Tibial artery (tissue), 4 donors: ENCODE measurements around the gene ZNF268.
"Not testable (repeated sequence)": the region's sequence is repeated elsewhere in the genome, so short reads cannot be mapped to it uniquely, and the experiment has no call there.

Source experiments
- DNase-seq, 2 donors: peaks; one replicate each; pipeline ENCODE4 v3.0.0-alpha.2; 2019
- H3K27ac ChIP-seq, 2 donors: fragments of 200-600 bp; sonication (generic) in 1 of 2; 1 replicate in 1 of 2; 2 replicates in 1 of 2; pipeline ENCODE4 v1.5.1; 2018 to 2019; ENCODE audit warnings: mild to moderate bottlenecking in 1 of 2
- H3K27me3 ChIP-seq, 2 donors: fragments of 200-600 bp; sonication (generic) in 1 of 2; one replicate each; pipeline versions ENCODE4 v1.5.1 to v1.6.0; 2016 to 2019
- H3K36me3 ChIP-seq, 3 donors: fragments of 200-600 bp; sonication (generic) in 2 of 3; one replicate each; pipeline ENCODE4 v1.5.1; 2016 to 2019; ENCODE audit warnings: mild to moderate bottlenecking in 2 of 3
- H3K4me1 ChIP-seq, 4 donors: fragments of 200-600 bp; sonication (generic) in 2 of 4; 1 replicate in 3 of 4; 2 replicates in 1 of 4; pipeline ENCODE4 v1.5.1; 2016 to 2019
- H3K4me3 ChIP-seq, 2 donors: fragments of 200-600 bp; sonication (generic) in 1 of 2; 1 replicate in 1 of 2; 2 replicates in 1 of 2; pipeline ENCODE4 v1.5.1; 2018 to 2019; ENCODE audit warnings: mild to moderate bottlenecking in 2 of 2
- H3K9me3 ChIP-seq, 3 donors: fragments of 200-600 bp; sonication (generic) in 1 of 3; one replicate each; pipeline ENCODE4 v1.5.1; 2016 to 2019
- intact Hi-C: fragments of 100-400 bp; cut with DNase I; formaldehyde crosslinking; loops from one replicate; pipeline ENCODE4 v1.15.0; 2023; ENCODE audit warnings: low total_unique reads
- TF ChIP-seq, protein P1 (sequence below), 2 experiments: fragments of 200-600 bp in 1 of 2; fragments of 450-650 bp in 1 of 2; IDR thresholded peaks; one replicate each; pipeline ENCODE4 v1.5.1; 2017 to 2019; ENCODE audit warnings: antibody characterized with exemption in 2 of 2, mild to moderate bottlenecking in 1 of 2, moderate library complexity in 1 of 2

ZNF268 gene

GRCh38 chr12:133235401-133236112, 54.3 kb downstream of the ZNF268 start, which contains the start of gene ANHX:
Gene ANHX (minus strand): TSS chr12:133235877. CDS start chr12:133234356, 1,521 bp downstream.
- DNase-seq: peak in 1 of 2 donors; percentile 53

GRCh38 chr12:133236144-133236543, 54.8 kb downstream of the ZNF268 start:
- Histone ChIP-seq H3K4me1 (no peaks in the 10 kb centered on the region), H3K36me3 (no peaks in the 10 kb centered on the region), H3K27me3 (peaks cover 0 to 15% of the 10 kb centered on the region in 2 donors), H3K27ac (no peak overlapping the region), H3K4me3 (no peak overlapping the region), H3K9me3 (peaks cover 0 to 19% (median 3%) of the 10 kb centered on the region in 3 donors)
- peak in 1 of 2 donors; percentile 23 for DNase-seq
- TF ChIP-seq, protein P1, sequence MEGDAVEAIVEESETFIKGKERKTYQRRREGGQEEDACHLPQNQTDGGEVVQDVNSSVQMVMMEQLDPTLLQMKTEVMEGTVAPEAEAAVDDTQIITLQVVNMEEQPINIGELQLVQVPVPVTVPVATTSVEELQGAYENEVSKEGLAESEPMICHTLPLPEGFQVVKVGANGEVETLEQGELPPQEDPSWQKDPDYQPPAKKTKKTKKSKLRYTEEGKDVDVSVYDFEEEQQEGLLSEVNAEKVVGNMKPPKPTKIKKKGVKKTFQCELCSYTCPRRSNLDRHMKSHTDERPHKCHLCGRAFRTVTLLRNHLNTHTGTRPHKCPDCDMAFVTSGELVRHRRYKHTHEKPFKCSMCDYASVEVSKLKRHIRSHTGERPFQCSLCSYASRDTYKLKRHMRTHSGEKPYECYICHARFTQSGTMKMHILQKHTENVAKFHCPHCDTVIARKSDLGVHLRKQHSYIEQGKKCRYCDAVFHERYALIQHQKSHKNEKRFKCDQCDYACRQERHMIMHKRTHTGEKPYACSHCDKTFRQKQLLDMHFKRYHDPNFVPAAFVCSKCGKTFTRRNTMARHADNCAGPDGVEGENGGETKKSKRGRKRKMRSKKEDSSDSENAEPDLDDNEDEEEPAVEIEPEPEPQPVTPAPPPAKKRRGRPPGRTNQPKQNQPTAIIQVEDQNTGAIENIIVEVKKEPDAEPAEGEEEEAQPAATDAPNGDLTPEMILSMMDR (IDR thresholded peaks at IDR 0.05): no peak
- intact Hi-C loops: no loop called here

More at GRCh38 chr12:133235401-133236112, 54.3 kb downstream of the ZNF268 start, which contains the start of gene ANHX:
- H3K27me3 ChIP-seq: peaks cover 0 to 15% of the 10 kb centered on the region in 2 donors
- H3K9me3 ChIP-seq: peaks cover 0 to 19% (median 4%) of the 10 kb centered on the region in 3 donors
- intact Hi-C loops: no loop called here
- TF ChIP-seq, protein P1 (IDR thresholded peaks at IDR 0.05): no peak
- no peaks in the 10 kb centered on the region for H3K36me3 ChIP-seq
- no peaks in the 10 kb centered on the region for H3K4me1 ChIP-seq
- H3K27ac ChIP-seq: no peak within 1 kb of the TSS
- no peak within 1 kb of the TSS for H3K4me3 ChIP-seq

- Histone ChIP-seq H3K36me3 (no peaks in the 10 kb centered on the region), H3K27ac (no peak overlapping the region), H3K4me1 (no peaks in the 10 kb centered on the region), H3K4me3 (no peak overlapping the region), H3K9me3 (peaks cover 0 to 19% (median 0%) of the 10 kb centered on the region in 3 donors), H3K27me3 (peaks cover 0 to 15% of the 10 kb centered on the region in 2 donors)
- TF ChIP-seq, protein P1 (IDR thresholded peaks at IDR 0.05): no peak
- intact Hi-C loops: no loop called here
- peak in 1 of 2 donors; percentile 13 for DNase-seq
These were observed 55.3 kb downstream of the ZNF268 start for GRCh38 chr12:133236556-133236955.

DNA sequence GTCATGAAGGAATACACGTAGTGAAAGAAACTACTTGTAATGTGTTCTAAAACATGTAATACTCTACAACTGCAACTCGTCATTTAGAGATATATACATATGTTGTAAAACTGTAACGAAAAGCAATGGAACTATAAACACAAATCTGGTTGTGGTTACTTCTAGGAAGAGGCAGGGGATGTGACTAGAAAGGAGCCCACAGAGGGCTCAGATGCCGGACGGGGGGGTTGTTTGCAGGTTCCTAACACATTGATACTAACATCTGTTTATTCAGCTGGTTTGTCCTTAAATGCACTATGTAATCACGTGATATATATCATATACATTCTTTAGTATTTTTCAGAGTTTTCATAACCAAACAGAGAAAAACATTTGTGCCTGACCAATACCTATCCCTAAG, 70.4 kb downstream of the ZNF268 start:
- Histone ChIP-seq H3K27ac (no peak overlapping the region), H3K4me1 (no peaks in the 10 kb centered on the region)
- TF ChIP-seq, protein P1 (IDR thresholded peaks at IDR 0.05): no peak

DNA sequence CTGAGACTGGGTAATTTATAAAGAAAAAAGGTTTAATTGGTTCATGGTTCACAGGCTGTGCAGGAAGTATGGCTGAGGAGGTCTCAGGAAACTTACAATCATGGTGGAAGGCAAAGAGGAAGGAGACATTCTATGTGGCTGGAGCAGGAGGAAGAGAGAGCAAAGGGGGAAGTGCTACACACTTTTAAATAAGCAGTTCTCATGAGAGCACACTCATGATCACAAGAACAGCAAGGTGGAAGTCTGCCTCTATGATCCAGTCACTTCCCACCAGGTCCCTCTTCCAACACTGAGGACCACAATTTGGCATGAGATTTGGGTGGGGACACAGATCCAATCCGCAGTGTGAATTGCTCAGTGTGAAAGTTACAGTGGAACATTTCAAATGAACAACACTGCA, 74.5 kb downstream of the ZNF268 start:
- not testable (repeated sequence) for H3K9me3 ChIP-seq, H3K4me1 ChIP-seq, H3K27ac ChIP-seq

More for the DNA sequence above, 70.4 kb downstream of the ZNF268 start:
- no peaks in the 10 kb centered on the region for H3K27me3 ChIP-seq
- no peaks in the 10 kb centered on the region for H3K9me3 ChIP-seq
- no peaks in the 10 kb centered on the region for H3K36me3 ChIP-seq
- intact Hi-C loops: no loop called here
- H3K4me3 ChIP-seq: no peak overlapping the region
- DNase-seq: no peak

DNA sequence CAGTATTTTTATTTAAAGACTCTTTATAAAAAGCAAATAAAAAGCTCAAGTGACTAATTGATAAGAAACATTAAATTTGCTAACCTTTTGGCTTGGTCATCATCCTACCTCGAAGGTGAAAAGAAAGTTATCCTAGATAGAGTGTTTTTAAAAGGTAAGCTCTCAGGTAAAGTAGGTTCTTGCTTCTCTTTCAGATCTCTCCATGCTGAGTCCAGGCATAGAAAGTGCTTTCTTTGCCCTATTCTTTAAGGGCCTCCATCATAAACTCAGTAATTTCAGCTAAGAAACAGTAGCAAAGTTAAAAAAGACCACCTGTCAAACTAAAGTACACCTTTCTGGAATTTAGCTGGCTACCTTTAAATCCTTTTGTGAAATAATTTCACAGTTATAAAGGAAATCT, 75.0 kb downstream of the ZNF268 start:
- Histone ChIP-seq H3K27ac (no peak overlapping the region), H3K4me3 (no peak overlapping the region), H3K9me3 (no peaks in the 10 kb centered on the region), H3K27me3 (no peaks in the 10 kb centered on the region), H3K36me3 (no peaks in the 10 kb centered on the region), H3K4me1 (no peaks in the 10 kb centered on the region)
- no peak for DNase-seq
- TF ChIP-seq, protein P1 (IDR thresholded peaks at IDR 0.05): no peak
- intact Hi-C loops: no loop called here

More for the DNA sequence above, 74.5 kb downstream of the ZNF268 start:
- H3K4me3 ChIP-seq, intact Hi-C loops, H3K36me3 ChIP-seq, H3K27me3 ChIP-seq, DNase-seq: not testable (repeated sequence)
